Hindlimb muscle (tissue), 1 donor: Measurements from ENCODE around the gene EDA. TPM values are rescaled to one million over a fixed set of nuclear protein-coding genes. Genes with fewer than 3 reads are reported as not detected.
A peak's percentile ranks its signal among the peaks of the same experiment; 100 is the strongest.
"Not testable (repeated sequence)": the region's sequence is repeated elsewhere in the genome, so short reads cannot be mapped to it uniquely, and the experiment has no call there.

Experiments
- DNase-seq: peaks from one replicate; pipeline ENCODE4 v3.0.0-alpha.2; 2013
- polyA plus RNA-seq: library from polyadenylated mRNA; unstranded; fragments of 120-200 nt; gene quantifications from one replicate; pipeline ENCODE4 v1.2.1, GENCODE V29; 2013; ENCODE audit not compliant: insufficient read length

Gene EDA
- polyA plus RNA-seq, 1 donor = 20.7 TPM

DNA sequence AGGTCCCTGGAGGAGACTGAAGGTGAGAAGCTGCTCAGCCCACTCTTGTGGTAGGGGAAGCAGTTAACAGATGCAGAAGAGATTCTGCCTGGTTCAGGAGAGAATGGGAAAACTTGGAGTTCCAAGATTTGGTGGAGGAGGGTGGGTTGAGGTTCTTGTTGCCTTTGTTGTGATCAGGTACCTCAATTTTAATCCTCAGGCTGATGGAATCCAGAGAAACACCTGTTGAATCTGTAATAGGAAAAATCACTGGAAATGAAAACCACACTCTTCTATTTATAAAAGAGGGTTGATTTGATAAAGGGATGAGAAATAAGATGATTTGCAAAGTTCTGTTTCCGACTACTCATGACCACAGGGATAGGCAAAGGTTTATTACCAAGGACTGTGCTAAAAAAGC is 132.1 kb downstream of the EDA start:
- DNase-seq = no peak

DNA sequence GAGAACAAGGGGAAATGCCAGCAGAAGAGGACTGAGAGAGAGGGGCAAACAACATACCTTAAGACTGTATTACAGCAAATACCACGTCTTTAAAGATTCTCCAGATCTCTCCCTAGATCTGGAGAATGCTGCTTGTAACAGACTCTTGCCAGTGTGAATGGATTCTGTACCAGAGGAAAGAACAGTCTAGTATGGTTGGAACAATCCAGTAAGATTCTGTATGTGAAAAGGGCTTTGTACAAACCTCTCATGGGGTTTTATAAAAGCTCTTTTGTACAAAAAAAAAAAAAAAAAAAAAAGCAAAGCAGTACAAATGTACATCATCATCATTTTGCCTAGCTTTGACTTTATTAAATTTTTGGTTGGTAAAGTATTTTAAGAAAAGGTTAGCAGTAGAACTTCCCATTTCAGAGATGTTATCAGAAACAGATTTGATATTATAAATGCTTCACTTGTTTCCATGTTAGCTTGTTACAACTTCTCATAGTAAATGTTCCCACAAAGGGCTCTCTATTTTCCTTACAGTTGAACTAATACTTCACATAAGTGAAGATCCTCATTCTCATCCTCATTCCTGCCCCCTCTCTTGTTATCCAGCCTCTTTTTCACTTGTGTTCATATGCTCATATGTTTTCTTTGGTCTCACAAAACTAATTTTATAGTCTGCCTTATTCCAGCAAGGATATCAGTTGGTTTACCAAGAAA is 144.2 kb downstream of the EDA start:
- DNase-seq = no peak

GRCh38 chrX:69761633-69762032 is 145.7 kb downstream of the EDA start:
- no peak for DNase-seq

DNA sequence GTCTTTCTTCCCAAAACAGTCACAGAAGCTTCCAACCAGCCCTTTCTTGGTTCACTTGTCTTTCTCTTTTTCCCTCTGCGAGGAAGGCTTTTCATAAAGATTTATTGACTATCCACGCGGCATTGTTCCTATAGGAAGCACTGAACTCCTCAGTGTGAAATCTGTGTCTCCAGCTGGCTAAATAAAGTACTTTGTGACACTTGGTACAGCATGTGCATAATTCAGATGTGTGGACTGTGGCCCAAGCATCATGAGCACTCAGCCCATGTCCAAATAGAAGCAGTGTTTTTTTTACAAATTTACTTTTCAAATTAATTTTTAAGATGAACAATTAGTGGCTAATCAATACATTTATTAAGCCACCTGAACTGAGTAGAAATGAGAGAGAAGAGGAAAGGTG is 146.4 kb downstream of the EDA start:
- no peak for DNase-seq

DNA sequence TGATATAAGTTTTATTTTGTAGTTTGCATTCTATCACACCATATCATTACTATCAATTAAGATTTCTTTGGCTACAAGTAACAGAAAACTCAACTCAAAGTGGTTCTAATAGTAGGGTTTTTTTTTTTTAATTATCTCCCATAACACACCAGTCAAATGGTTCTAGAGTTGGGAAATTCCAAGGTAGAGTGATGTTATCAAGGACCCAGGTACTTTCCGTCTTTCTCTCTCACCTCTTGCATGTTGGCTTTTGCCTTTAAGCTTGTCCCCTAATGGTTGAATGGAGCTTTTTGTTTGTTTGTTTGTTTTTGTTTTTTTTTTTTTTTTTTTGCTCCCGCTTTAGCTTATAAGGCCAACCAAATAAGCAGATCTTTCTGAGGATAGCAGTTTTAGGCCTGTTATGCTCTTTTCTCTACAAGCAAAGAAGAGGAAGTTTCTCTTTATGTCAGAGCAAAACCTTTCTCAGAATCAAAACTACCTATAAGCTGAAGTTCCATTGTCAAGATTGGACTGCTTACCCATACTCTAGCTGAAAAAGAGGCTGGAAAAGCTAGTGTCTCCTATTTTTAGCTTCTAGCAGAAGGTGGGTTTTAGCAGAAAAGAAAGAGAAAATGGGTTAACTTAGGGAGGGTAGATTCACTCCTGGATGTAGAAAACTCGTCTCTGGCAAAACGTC is 177.5 kb downstream of the EDA start:
- DNase-seq = no peak

GRCh38 chrX:69795702-69796101 is 179.8 kb downstream of the EDA start:
- DNase-seq = no peak

DNA sequence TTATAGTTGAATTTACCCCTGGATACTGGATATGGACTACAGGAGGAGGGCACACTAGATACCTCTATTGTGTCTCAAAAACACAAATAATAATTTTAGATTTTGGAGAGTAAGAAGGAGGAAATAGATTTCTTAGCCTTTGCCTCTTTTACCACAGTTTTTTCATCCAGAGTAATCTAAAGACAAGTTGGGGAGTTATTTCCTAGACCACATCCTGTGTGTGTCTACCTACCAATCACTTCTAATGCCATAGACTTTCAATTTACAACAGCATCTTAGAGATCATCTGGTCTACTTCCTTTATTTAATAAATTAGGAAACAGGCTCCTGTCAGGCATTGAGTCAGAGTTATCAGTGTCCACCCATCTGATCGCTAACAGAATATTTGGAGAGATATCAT is 191.5 kb downstream of the EDA start:
- DNase-seq = no peak

DNA sequence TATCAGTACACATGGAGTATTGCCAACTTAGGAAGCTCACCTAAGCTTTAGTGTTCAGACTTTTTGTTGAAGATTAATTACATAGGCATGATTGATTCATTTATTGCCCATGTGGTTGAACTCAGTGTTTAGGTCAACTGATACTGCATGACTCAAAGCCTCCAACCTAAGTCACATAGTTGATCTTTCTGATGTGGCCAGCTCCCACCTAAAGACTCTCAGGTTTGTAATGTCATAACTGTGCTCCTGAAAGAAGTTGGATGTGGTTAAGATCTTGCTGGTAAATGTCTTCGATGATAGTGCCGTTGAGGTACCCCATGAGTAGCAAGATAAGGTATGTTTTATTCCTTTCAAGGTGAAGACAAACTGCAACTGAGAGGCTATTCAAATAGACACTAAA is 192.5 kb downstream of the EDA start:
- DNase-seq = no peak

DNA sequence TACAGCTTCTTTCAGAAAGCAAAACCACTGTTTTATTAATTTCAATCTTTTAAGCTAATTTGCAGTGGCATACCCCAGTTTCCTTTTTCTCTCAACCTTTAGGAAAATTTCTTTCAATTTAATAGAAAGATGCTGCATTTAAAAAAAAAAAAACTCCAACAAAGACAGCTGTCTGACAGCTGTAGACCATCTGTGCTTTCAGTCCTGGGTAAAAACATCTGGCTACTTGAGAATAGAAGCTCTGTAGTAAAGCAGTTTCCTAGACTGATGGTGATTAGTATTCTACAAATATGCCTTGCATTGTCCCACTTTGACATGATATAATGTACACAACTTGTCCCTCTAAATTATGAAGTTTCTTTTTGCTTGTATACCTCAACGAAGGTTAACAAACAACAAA is 197.8 kb downstream of the EDA start:
- peak; percentile 29 for DNase-seq

DNA sequence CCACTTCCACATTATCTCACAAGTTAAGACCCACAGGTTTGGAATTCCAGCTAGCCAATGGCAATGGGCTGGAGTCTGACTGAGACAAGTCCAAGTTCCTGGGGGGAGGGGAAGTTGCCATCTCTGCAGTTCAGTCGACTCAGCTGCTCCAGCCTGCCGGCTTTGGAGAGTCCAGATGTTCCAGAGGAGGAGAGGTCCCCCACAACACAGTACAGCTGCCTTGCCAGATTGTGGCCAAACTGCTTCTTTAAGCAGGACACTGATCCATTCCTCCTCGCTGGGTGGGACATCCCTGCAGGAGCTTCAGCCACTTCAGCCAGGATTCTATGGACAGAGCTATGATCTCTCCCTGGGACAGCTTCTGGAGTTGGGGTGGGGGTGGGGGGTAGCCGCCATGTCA is 199.2 kb downstream of the EDA start:
- no peak for DNase-seq

- no peak for DNase-seq
These were observed 199.6 kb downstream of the EDA start for GRCh38 chrX:69815519-69815918.

- DNase-seq = peak; percentile 63
These were observed 228.7 kb downstream of the EDA start for GRCh38 chrX:69844636-69845035.

DNA sequence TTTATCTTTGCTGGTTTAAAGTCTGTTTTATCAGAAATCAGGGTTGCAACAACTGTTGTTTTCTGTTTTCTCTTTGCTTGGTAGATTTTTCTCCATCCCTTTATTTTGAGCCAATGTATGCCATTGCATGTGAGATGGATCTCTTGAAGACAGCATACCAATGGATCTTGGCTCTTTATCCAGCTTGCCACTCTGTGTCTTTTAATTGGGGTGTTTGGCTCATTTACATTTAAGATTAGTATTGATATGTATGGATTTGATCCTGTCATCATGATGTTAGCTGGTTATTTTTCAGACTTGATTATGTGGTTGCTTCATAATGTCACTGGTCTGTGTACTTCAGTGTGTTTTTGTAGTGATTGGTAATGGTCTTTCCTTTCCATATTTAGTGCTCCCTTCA is 244.1 kb downstream of the EDA start:
- DNase-seq = not testable (repeated sequence)

DNA sequence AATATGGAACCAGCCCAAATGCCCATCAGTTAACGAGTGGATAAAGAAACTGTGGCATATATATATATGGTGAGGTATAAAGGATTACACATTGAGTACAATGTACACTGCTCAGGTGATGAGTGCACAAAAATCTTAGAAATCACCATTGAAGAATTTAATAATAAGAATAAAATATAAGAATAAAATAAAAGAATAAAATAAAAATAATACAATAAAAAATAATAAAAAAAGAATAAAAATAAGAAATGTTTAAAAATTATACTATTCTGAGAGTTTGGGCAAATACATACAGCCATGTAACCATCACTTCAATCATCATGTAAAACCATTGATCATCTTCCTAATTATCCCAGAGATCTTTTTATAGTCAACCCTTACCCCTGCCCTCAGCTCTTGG is 260.3 kb downstream of the EDA start:
- DNase-seq = no peak

- no peak for DNase-seq
These were observed 268.3 kb downstream of the EDA start for GRCh38 chrX:69884210-69884609.

GRCh38 chrX:69896046-69896445 is 280.1 kb downstream of the EDA start:
- DNase-seq = no peak

DNA sequence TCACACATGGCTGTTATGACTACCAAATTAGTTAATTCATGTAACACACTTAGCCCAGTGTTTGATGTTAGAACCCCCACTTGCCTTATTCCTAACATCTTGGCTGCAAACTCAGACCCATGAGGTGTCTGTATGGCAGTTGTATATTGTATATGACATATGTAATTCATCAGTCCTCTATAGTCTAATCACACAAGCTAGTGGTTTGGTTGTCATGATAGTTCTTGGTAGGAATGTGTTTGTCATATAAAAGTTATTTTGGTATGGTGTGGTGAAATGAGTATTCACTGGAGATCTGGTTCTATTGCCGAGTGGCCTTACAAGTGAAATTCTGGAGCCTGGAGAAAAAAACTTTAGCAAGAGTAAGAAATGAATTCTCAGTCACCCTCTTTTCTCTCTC is 284.6 kb downstream of the EDA start:
- DNase-seq = no peak

- no peak for DNase-seq
These were observed 290.5 kb downstream of the EDA start for GRCh38 chrX:69906447-69906846.

DNA sequence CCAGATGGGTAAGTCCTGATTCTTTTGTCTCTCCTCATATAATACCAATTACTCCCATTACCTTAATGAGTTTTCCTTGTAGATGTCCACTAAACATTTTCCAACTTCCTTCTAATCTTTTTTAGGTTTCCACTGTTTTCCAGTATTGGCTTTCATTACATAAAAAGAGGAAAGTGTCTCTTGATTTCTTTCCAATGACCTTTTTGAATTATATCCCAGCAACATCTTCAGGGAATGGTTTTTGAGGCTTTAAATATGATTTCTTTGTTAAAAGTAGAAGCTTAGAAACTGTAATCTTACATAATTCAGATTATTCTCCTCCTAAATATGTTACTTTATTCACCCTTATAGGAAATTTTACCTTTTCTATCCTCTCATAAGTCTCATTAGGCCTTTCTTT is 298.9 kb downstream of the EDA start:
- DNase-seq = no peak

GRCh38 chrX:69919749-69920148 is 303.8 kb downstream of the EDA start:
- no peak for DNase-seq

GRCh38 chrX:69932323-69932722 is 316.4 kb downstream of the EDA start:
- DNase-seq = no peak

DNA sequence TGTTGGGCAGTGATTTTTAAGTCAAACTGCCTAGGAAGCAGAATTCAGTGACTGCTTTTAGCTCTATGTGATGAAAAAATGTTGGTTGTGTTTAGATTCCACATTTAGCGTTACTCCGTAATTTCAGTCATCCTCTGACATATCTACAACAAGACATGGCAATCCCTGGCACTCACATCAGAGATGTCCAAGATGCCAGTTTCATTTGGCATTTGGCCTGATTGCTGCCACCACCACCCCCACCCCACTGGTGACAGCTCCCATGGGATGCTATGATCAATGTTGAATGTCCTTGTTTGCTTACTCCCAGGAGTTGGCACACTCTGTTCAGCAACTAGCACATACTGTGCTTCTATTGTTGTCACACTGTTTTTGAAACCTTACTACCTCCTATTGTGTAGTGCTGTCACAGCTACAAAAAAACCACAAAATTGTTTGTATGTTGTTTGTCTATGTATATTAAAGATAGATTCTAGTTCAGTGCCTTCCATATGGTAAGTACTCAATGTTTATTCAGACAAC is 332.4 kb downstream of the EDA start:
- no peak for DNase-seq

DNA sequence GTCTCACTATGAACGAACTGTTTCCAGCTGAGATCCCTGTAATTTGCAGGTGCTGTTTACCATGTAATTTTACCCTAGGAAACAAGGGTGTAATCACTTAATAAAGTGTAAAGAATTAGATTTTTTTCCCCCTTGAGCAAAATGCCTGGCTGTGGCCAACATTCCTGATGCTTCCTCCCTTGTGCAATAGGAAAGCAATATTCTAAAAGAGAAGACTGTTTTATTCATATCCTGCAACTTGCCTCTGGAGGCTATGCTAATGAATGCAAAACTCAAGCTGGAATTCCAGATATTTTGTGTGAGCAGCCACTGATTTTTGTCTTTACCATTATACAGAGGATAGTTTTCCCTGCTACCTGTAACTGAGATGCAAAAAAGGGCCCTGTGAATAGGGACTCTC is 335.8 kb downstream of the EDA start:
- no peak for DNase-seq

DNA sequence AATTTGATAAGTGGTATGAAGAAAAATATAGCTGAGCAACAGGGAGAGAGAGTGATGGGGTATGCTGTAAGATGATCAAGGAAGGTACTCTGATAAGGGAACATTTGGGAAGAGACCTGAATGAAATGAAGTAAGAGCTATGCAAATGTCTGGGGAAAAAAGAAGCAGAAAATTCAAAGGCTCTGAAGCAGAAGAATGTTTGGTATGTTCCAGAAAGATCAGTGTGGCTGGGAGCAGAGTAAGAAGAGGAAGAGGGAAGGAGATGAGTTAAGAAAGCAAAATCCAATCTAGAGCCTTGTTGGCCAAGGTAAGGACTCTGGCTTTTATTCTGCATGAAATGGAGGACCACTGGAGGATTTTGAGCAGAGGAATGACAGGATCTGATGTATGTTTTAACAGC is 343.8 kb downstream of the EDA start:
- no peak for DNase-seq
